ENCODE results near the gene PPIL6. TPM values are rescaled to one million over a fixed set of nuclear protein-coding genes. Genes with fewer than 3 reads are reported as not detected.
"Not testable (repeated sequence)": the region's sequence is repeated elsewhere in the genome, so short reads cannot be mapped to it uniquely, and the experiment has no call there.

PPIL6 gene
- total RNA-seq, 1 experiment from 2014 or later, result 8.8 TPM

- no peak for DNase-seq
- H3K36me3 ChIP-seq, result peaks cover 76% of the 10 kb centered on the region
- H3K4me3 ChIP-seq, result no peak overlapping the region
- H3K27me3 ChIP-seq, result no peaks in the 10 kb centered on the region
- H3K9me3 ChIP-seq, result no peaks in the 10 kb centered on the region
Measured at GRCh38 chr6:109472132-109472995, 31.9 kb upstream of the PPIL6 start.

GRCh38 chr6:109471105-109471810 is 30.8 kb upstream of the PPIL6 start:
- DNase-seq, result no peak

GRCh38 chr6:109469591-109470189 is 29.3 kb upstream of the PPIL6 start:
- DNase-seq, result no peak
- Histone ChIP-seq H3K36me3 (peaks cover 79% of the 10 kb centered on the region), H3K9me3 (no peaks in the 10 kb centered on the region), H3K4me3 (no peak overlapping the region), H3K27me3 (no peaks in the 10 kb centered on the region)

More at GRCh38 chr6:109471105-109471810, 30.8 kb upstream of the PPIL6 start:
- peaks cover 77% of the 10 kb centered on the region for H3K36me3 ChIP-seq
- H3K4me3 ChIP-seq, result no peak overlapping the region
- no peaks in the 10 kb centered on the region for H3K27me3 ChIP-seq
- no peaks in the 10 kb centered on the region for H3K9me3 ChIP-seq

- DNase-seq, result no peak
- no peaks in the 10 kb centered on the region for H3K9me3 ChIP-seq
- no peaks in the 10 kb centered on the region for H3K27me3 ChIP-seq
- peaks cover 83% of the 10 kb centered on the region for H3K36me3 ChIP-seq
- H3K4me3 ChIP-seq, result no peak overlapping the region
Measured at GRCh38 chr6:109467696-109468095, 27.3 kb upstream of the PPIL6 start.

GRCh38 chr6:109466212-109466923 is 25.9 kb upstream of the PPIL6 start:
- peaks cover 84% of the 10 kb centered on the region for H3K36me3 ChIP-seq
- no peaks in the 10 kb centered on the region for H3K27me3 ChIP-seq
- no peaks in the 10 kb centered on the region for H3K9me3 ChIP-seq
- DNase-seq, result no peak
- H3K4me3 ChIP-seq, result no peak overlapping the region

GRCh38 chr6:109465772-109466171 is 25.3 kb upstream of the PPIL6 start:
- peaks cover 81% of the 10 kb centered on the region for H3K36me3 ChIP-seq
- no peak overlapping the region for H3K4me3 ChIP-seq
- DNase-seq, result no peak
- H3K27me3 ChIP-seq, result no peaks in the 10 kb centered on the region
- H3K9me3 ChIP-seq, result no peaks in the 10 kb centered on the region

- Histone ChIP-seq H3K36me3 (peaks cover 54% of the 10 kb centered on the region), H3K9me3 (no peaks in the 10 kb centered on the region), H3K4me3 (no peak overlapping the region), H3K27me3 (no peaks in the 10 kb centered on the region)
- no peak for DNase-seq
Measured at GRCh38 chr6:109461733-109462526, 21.5 kb upstream of the PPIL6 start.

GRCh38 chr6:109461205-109461604 is 20.8 kb upstream of the PPIL6 start:
- H3K27me3 ChIP-seq, DNase-seq, H3K4me3 ChIP-seq, H3K9me3 ChIP-seq: not testable (repeated sequence)
- peaks cover 49% of the 10 kb centered on the region for H3K36me3 ChIP-seq

GRCh38 chr6:109460161-109460829 is 19.9 kb upstream of the PPIL6 start:
- Histone ChIP-seq H3K9me3 (no peaks in the 10 kb centered on the region), H3K27me3 (no peaks in the 10 kb centered on the region), H3K4me3 (no peak overlapping the region), H3K36me3 (peaks cover 40% of the 10 kb centered on the region)
- DNase-seq, result no peak

GRCh38 chr6:109458774-109459531 is 18.5 kb upstream of the PPIL6 start:
- Histone ChIP-seq H3K36me3 (peaks cover 26% of the 10 kb centered on the region), H3K9me3 (no peaks in the 10 kb centered on the region), H3K27me3 (no peaks in the 10 kb centered on the region), H3K4me3 (no peak overlapping the region)
- no peak for DNase-seq

GRCh38 chr6:109457562-109457996 is 17.2 kb upstream of the PPIL6 start:
- H3K9me3 ChIP-seq, result no peaks in the 10 kb centered on the region
- no peak for DNase-seq
- no peaks in the 10 kb centered on the region for H3K27me3 ChIP-seq
- H3K36me3 ChIP-seq, result peaks cover 13% of the 10 kb centered on the region
- no peak overlapping the region for H3K4me3 ChIP-seq

GRCh38 chr6:109456710-109457561 is 16.5 kb upstream of the PPIL6 start:
- no peaks in the 10 kb centered on the region for H3K9me3 ChIP-seq
- H3K4me3 ChIP-seq, result peak overlapping the region; percentile 75
- no peaks in the 10 kb centered on the region for H3K27me3 ChIP-seq
- peaks cover 6% of the 10 kb centered on the region for H3K36me3 ChIP-seq
- peak; percentile 90 for DNase-seq

- Histone ChIP-seq H3K4me3 (peak overlapping the region; percentile 75), H3K36me3 (peaks cover under 1% of the 10 kb centered on the region; the same call in 1 of the 2 replicates), H3K27me3 (no peaks in the 10 kb centered on the region), H3K9me3 (no peaks in the 10 kb centered on the region)
- DNase-seq, result no peak
Measured at GRCh38 chr6:109456111-109456583, 15.7 kb upstream of the PPIL6 start.
